CD4-positive, alpha-beta T cell treated with Interleukin-6 at 100 ng/mL for 8 hours (primary cell): Measurements from ENCODE around the gene SLC8A2.
"Not testable (repeated sequence)": the region's sequence is repeated elsewhere in the genome, so short reads cannot be mapped to it uniquely, and the experiment has no call there.

Experiments used
- DNase-seq: peaks from one replicate; pipeline ENCODE4 v3.0.0-alpha.2; 2020; ENCODE audit warnings: mixed read lengths, low spot score

Gene SLC8A2

GRCh38 chr19:47411696-47412095 is 60.0 kb downstream of the SLC8A2 start:
- not testable (repeated sequence) for DNase-seq

- no peak for DNase-seq
These were observed 60.6 kb downstream of the SLC8A2 start for GRCh38 chr19:47411101-47411500.

GRCh38 chr19:47408156-47408938 is 63.3 kb downstream of the SLC8A2 start:
- DNase-seq = no peak

GRCh38 chr19:47407417-47407774 is 64.3 kb downstream of the SLC8A2 start:
- DNase-seq = no peak

GRCh38 chr19:47406711-47407416 is 64.8 kb downstream of the SLC8A2 start:
- DNase-seq = no peak

GRCh38 chr19:47405854-47406417 is 65.8 kb downstream of the SLC8A2 start:
- DNase-seq = no peak

- no peak for DNase-seq
These were observed 66.5 kb downstream of the SLC8A2 start for GRCh38 chr19:47405197-47405550.

GRCh38 chr19:47404334-47405196 is 67.1 kb downstream of the SLC8A2 start:
- no peak for DNase-seq

GRCh38 chr19:47402504-47402903 is 69.2 kb downstream of the SLC8A2 start:
- no peak for DNase-seq

- DNase-seq = no peak
These were observed 72.7 kb downstream of the SLC8A2 start for GRCh38 chr19:47398707-47399597.

- peak; percentile 72 for DNase-seq
These were observed 80.0 kb downstream of the SLC8A2 start for GRCh38 chr19:47391510-47392223.

- no peak for DNase-seq
These were observed 80.9 kb downstream of the SLC8A2 start for GRCh38 chr19:47390533-47391488.

- DNase-seq = no peak
These were observed 82.5 kb downstream of the SLC8A2 start for GRCh38 chr19:47389150-47389556.

GRCh38 chr19:47388721-47389120 is 83.0 kb downstream of the SLC8A2 start:
- not testable (repeated sequence) for DNase-seq

- not testable (repeated sequence) for DNase-seq
These were observed 84.1 kb downstream of the SLC8A2 start for GRCh38 chr19:47387623-47388022.

GRCh38 chr19:47386582-47386981 is 85.1 kb downstream of the SLC8A2 start:
- DNase-seq = not testable (repeated sequence)

- not testable (repeated sequence) for DNase-seq
These were observed 87.2 kb downstream of the SLC8A2 start for GRCh38 chr19:47384533-47384932.

- not testable (repeated sequence) for DNase-seq
These were observed 87.8 kb downstream of the SLC8A2 start for GRCh38 chr19:47383890-47384289.

GRCh38 chr19:47381653-47382279 is 89.9 kb downstream of the SLC8A2 start:
- DNase-seq = peak; percentile 20
